Loucy (cell line): ENCODE data around the gene ATG7.
"Not testable (repeated sequence)": the region's sequence is repeated elsewhere in the genome, so short reads cannot be mapped to it uniquely, and the experiment has no call there.

Source experiments
- H2AFZ ChIP-seq: fragments of 200-600 bp; sonication (generic); 2 replicates; pipeline ENCODE4 v1.6.0; 2016; ENCODE audit warnings: antibody characterized with exemption, mild to moderate bottlenecking, low read length, moderate library complexity
- H3F3A ChIP-seq: fragments of 200-600 bp; 2 replicates; pipeline ENCODE4 v1.6.0; 2016; ENCODE audit warnings: antibody characterized with exemption, low read depth, mild to moderate bottlenecking
- H3K27me3 ChIP-seq: fragments of 200-600 bp; sonication (generic); 2 replicates; pipeline ENCODE4 v1.6.1; 2014; ENCODE audit warnings: low read length, mild to moderate bottlenecking; ENCODE audit not compliant: insufficient read depth, poor library complexity, severe bottlenecking
- H3K36me3 ChIP-seq: fragments of 200-600 bp; sonication (generic); 2 replicates; pipeline ENCODE4 v1.6.1; 2016; ENCODE audit warnings: low read length; ENCODE audit not compliant: insufficient read depth
- H3K4me1 ChIP-seq: fragments of 200-600 bp; sonication (generic); 2 replicates; pipeline ENCODE4 v1.5.1; 2014; ENCODE audit warnings: low read length, mild to moderate bottlenecking; ENCODE audit not compliant: insufficient read depth, poor library complexity, severe bottlenecking
- H3K4me2 ChIP-seq: fragments of 200-600 bp; sonication (generic); 2 replicates; pipeline ENCODE4 v1.6.0; 2014; ENCODE audit warnings: antibody characterized with exemption, low read length, low read depth, mild to moderate bottlenecking; ENCODE audit not compliant: poor library complexity, severe bottlenecking
- H3K4me3 ChIP-seq: fragments of 200-600 bp; sonication (generic); 2 replicates; pipeline ENCODE4 v1.5.1; 2014; ENCODE audit warnings: low read length, mild to moderate bottlenecking, mixed read lengths; ENCODE audit not compliant: poor library complexity, severe bottlenecking
- H3K79me2 ChIP-seq: fragments of 200-600 bp; sonication (generic); 2 replicates; pipeline ENCODE4 v1.6.1; 2014; ENCODE audit warnings: low read length; ENCODE audit not compliant: insufficient read depth
- H3K9ac ChIP-seq: fragments of 200-600 bp; sonication (generic); 2 replicates; pipeline ENCODE4 v1.6.0; 2014; ENCODE audit warnings: mild to moderate bottlenecking, low read depth, low read length, moderate library complexity; ENCODE audit not compliant: poor library complexity, severe bottlenecking
- H3K9me2 ChIP-seq: fragments of 200-600 bp; sonication (generic); replicated peaks from 2 replicates; pipeline ENCODE4 v1.6.1; 2016; ENCODE audit warnings: low read depth, low read length, mixed read lengths
- H3K9me3 ChIP-seq: fragments of 200-600 bp; sonication (generic); 2 replicates; pipeline ENCODE4 v1.6.1; 2014; ENCODE audit warnings: mild to moderate bottlenecking, antibody characterized with exemption, low read length, low read depth; ENCODE audit not compliant: insufficient read depth
- H4K20me1 ChIP-seq: fragments of 200-600 bp; sonication (generic); 2 replicates; pipeline ENCODE4 v1.6.0; 2014; ENCODE audit warnings: antibody characterized with exemption, low read length, mild to moderate bottlenecking; ENCODE audit not compliant: insufficient read depth, poor library complexity, severe bottlenecking
- EZH2phosphoT487 ChIP-seq: fragments of 200-600 bp; IDR thresholded peaks from 2 replicates; pipeline ENCODE4 v1.6.1; 2018; ENCODE audit warnings: antibody characterized with exemption, mild to moderate bottlenecking, moderate library complexity, borderline replicate concordance
- TF ChIP-seq, protein P1 (sequence below): fragments of 200-600 bp; sonication (generic); conservative IDR thresholded peaks from 2 replicates; pipeline ENCODE4 v1.5.1; 2014; ENCODE audit warnings: mild to moderate bottlenecking, antibody characterized with exemption, low read length

Gene ATG7

DNA sequence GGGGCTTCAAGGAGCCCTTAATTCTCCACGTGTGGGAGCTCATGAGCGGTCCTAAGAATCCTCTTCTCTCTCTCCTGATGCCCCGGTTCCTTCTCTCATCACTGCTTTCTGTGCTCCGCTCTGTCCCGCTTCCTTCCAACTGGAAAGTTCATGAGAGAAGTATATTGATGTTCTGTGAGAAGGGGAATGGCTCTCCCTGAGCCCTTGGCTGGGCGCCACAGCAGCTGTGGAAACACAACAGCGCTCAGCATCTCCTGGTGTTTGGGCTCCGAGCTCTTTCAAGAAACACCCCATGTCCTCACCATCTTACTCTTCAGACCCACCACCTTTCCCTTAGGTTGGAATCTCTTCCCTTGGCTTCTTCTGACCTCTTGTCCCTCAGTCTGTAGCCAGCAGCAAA is 209.8 kb downstream of the ATG7 start:
- H3K9me3 ChIP-seq = no peaks in the 10 kb centered on the region
- TF ChIP-seq, protein P1, sequence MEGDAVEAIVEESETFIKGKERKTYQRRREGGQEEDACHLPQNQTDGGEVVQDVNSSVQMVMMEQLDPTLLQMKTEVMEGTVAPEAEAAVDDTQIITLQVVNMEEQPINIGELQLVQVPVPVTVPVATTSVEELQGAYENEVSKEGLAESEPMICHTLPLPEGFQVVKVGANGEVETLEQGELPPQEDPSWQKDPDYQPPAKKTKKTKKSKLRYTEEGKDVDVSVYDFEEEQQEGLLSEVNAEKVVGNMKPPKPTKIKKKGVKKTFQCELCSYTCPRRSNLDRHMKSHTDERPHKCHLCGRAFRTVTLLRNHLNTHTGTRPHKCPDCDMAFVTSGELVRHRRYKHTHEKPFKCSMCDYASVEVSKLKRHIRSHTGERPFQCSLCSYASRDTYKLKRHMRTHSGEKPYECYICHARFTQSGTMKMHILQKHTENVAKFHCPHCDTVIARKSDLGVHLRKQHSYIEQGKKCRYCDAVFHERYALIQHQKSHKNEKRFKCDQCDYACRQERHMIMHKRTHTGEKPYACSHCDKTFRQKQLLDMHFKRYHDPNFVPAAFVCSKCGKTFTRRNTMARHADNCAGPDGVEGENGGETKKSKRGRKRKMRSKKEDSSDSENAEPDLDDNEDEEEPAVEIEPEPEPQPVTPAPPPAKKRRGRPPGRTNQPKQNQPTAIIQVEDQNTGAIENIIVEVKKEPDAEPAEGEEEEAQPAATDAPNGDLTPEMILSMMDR = no peak
- no peak for TF ChIP-seq EZH2phosphoT487
- H3K4me3 ChIP-seq = no peak overlapping the region
- no peaks in the 10 kb centered on the region for H3K79me2 ChIP-seq
- H2AFZ ChIP-seq = no peak overlapping the region
- H3K36me3 ChIP-seq = no peaks in the 10 kb centered on the region
- no peaks in the 10 kb centered on the region for H3K27me3 ChIP-seq
- H3F3A ChIP-seq = no peaks in the 10 kb centered on the region
- H4K20me1 ChIP-seq = no peaks in the 10 kb centered on the region
- no peak overlapping the region for H3K9ac ChIP-seq
- H3K4me2 ChIP-seq = no peak overlapping the region
- no peaks in the 10 kb centered on the region for H3K9me2 ChIP-seq
- H3K4me1 ChIP-seq = no peaks in the 10 kb centered on the region

DNA sequence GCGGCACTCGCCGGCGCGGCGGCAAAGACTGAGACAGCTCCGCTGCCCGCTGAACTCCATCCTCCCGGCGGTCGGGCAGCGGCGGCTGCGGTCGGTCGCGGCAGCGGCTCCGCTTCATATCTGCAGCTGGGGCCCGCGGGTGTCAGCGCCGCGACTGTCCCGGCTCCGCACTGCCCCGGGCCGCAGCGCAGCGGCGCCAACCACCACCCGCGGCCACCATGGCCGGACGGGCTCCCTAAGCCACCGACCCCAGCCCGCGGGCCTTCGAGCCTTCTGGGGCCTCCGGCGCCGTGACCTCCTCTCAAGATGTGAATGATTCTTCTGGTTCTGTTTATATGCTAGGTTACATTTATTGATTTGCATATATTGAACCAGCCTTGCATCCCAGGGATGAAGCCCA is 216.2 kb downstream of the ATG7 start:
- H3K4me3 ChIP-seq, H3K27me3 ChIP-seq: not testable (repeated sequence)

DNA sequence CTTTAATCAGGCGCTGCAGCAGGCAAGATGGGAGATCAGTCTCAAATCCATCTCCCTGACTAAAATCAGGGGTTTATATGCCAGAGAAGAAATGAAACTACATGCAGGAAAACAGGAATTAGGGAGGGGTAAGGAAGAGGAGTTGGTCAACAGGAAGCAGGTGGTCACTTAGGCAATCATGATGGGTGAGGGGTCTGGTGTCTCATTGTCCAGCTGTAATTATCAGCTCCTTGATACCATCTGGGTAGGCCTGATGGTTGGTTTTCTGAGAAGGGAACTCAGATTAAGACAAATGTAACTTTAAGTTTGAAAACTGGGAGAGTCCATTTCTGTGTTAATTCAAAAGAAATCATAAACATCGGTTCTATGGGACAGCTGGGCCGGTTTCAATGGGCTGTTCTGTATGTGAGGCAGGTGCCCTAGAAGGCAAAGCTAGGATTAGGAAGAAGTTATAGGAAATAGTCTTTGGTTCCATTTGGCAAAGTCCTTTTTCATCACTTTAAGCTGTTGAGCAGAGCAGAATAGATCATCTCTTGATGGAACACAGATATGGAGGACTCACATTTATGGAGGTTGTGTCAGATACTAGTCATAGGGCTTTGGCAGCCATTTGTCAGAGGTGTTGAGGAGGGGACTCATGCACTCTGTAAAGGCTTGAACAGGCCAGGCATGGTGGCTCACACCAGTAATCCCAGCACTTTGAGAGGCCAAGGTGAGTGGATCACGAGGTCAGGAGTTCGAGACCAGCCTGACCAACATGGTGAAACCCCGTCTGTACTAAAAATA is 222.1 kb downstream of the ATG7 start:
- Histone ChIP-seq H4K20me1 (no peaks in the 10 kb centered on the region), H3K9ac (no peak overlapping the region), H3K4me1 (no peaks in the 10 kb centered on the region), H3K79me2 (no peaks in the 10 kb centered on the region), H3K27me3 (no peaks in the 10 kb centered on the region), H3K9me2 (no peaks in the 10 kb centered on the region), H3K4me2 (no peak overlapping the region), H2AFZ (no peak overlapping the region), H3K36me3 (no peaks in the 10 kb centered on the region), H3K9me3 (no peaks in the 10 kb centered on the region), H3F3A (no peaks in the 10 kb centered on the region), H3K4me3 (no peak overlapping the region)
- TF ChIP-seq, protein P1 = no peak
- TF ChIP-seq EZH2phosphoT487 = no peak

More for the DNA sequence above, 216.2 kb downstream of the ATG7 start:
- H3F3A ChIP-seq, H3K4me1 ChIP-seq, H3K36me3 ChIP-seq, H4K20me1 ChIP-seq, H3K9me3 ChIP-seq, H2AFZ ChIP-seq, H3K9ac ChIP-seq, H3K9me2 ChIP-seq, H3K79me2 ChIP-seq, H3K4me2 ChIP-seq: not testable (repeated sequence)

DNA sequence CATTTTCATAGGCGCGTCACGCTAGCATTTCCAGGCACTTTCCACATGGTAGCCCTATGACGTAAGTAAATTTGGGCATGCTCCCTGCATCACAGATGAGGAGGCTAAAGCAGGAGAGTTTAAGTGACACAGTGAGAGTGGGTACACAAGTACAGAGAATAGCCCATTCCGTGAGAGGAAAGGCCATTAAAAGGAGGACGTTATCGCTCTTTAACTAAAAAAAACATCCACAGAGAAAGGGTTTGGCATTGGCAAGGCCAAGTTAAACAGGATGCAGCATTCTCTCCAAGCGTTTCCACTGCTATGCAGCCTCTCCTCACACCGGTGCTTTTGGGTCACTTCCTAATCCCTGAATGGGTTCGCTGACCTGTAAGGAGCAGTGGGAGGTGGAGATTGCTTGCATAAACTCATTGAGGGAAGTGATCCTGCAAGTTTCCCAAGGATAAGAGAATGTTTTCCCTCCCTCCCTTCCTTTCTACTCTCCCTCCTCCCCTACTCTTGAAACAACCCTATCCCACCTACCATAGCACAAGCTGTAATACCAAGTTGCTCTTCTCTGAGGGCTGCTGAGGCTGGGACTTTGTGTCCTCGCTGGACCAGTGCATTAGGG is 223.9 kb downstream of the ATG7 start:
- Histone ChIP-seq H3K27me3 (no peaks in the 10 kb centered on the region), H4K20me1 (no peaks in the 10 kb centered on the region), H2AFZ (no peak overlapping the region), H3K4me1 (no peaks in the 10 kb centered on the region), H3K4me3 (no peak overlapping the region), H3F3A (no peaks in the 10 kb centered on the region), H3K4me2 (no peak overlapping the region), H3K9me3 (no peaks in the 10 kb centered on the region), H3K36me3 (no peaks in the 10 kb centered on the region), H3K9me2 (no peaks in the 10 kb centered on the region), H3K79me2 (no peaks in the 10 kb centered on the region), H3K9ac (no peak overlapping the region)
- TF ChIP-seq EZH2phosphoT487 = no peak
- TF ChIP-seq, protein P1 = no peak
